Left lung (tissue), 10 donors: Measurements from ENCODE around the gene SNAI3. TPM values are rescaled to one million over a fixed set of nuclear protein-coding genes. Genes with fewer than 3 reads are reported as not detected.

Experiments
- ATAC-seq: fragments of 200-7000 bp; cut with Tn5 transposase; one replicate; pipeline ENCODE4 v1.9.1; 2020; ENCODE audit warnings: moderate library complexity
- DNase-seq, 4 donors: peaks; one replicate each; pipeline ENCODE4 v3.0.0-alpha.2; 2013 to 2020
- H3K27ac ChIP-seq, 2 donors: fragments of 200-600 bp; sonication (generic) in 1 of 2; one replicate each; pipeline versions ENCODE4 v1.5.0 to v1.8.0; 2020 to 2021
- H3K27me3 ChIP-seq, 2 donors: fragments of 200-600 bp; sonication (generic) in 1 of 2; one replicate each; pipeline versions ENCODE4 v1.5.0 to v1.8.0; 2020 to 2021
- H3K36me3 ChIP-seq, 2 donors: fragments of 200-600 bp; sonication (generic) in 1 of 2; one replicate each; pipeline versions ENCODE4 v1.5.0 to v1.8.0; 2020 to 2021
- H3K4me1 ChIP-seq, 2 donors: fragments of 200-600 bp; one replicate each; pipeline ENCODE4 v1.8.0; 2021
- H3K4me3 ChIP-seq, 2 donors: fragments of 200-600 bp; sonication (generic) in 1 of 2; one replicate each; pipeline versions ENCODE4 v1.5.0 to v1.8.0; 2020 to 2021; ENCODE audit warnings: mild to moderate bottlenecking in 1 of 2
- H3K9me3 ChIP-seq, 2 donors: fragments of 200-600 bp; sonication (generic) in 1 of 2; one replicate each; pipeline versions ENCODE4 v1.5.0 to v1.8.0; 2020 to 2021
- CTCF ChIP-seq, 2 donors: fragments of 200-600 bp; sonication (generic) in 1 of 2; IDR thresholded peaks; one replicate each; pipeline versions ENCODE4 v1.5.0 to v1.8.0; 2021; ENCODE audit warnings: antibody characterized with exemption in 2 of 2
- intact Hi-C, 2 donors: fragments of 100-400 bp; cut with DNase I; formaldehyde crosslinking; loops; one replicate each; pipeline versions ENCODE4 v1.11.2 to v1.14.2; 2022
- polyA plus RNA-seq, 6 donors: library from polyadenylated mRNA; unstranded; fragments of 120-200 nt; gene quantifications; one replicate each; pipeline ENCODE4 v1.2.1, GENCODE V29; 2013; ENCODE audit not compliant: insufficient read length in 6 of 6
- total RNA-seq, 2 donors: library from RNA; stranded (reverse); fragmentation: NEBNext Ultra II Directional; extraction: Animal tissue kit (Norgen Biotek cat#: 25700); gene quantifications; one replicate each; pipeline ENCODE4 v1.2.1, GENCODE V29; 2021
- donor health status: DM: no; HTN: yes; CAD: no.
- donor health status: DM: no; HTN: no; CAD: no.

The SNAI3 gene
- total and polyA plus RNA-seq, 8 donors = 0.86 to 2.3 (median 1.8) TPM

GRCh38 chr16:88703486-88704309 is 17.4 kb upstream of the SNAI3 start:
- Histone ChIP-seq H3K4me3 (peak overlapping the region in 1 of 2 donors; percentile 92), H3K36me3 (peaks cover 0 to 20% of the 10 kb centered on the region in 2 donors), H3K27ac (peak overlapping the region; percentile 86 to 91), H3K9me3 (no peaks in the 10 kb centered on the region), H3K27me3 (no peaks in the 10 kb centered on the region), H3K4me1 (peaks cover 43 to 86% of the 10 kb centered on the region in 2 donors)
- peak in 1 of 4 donors; percentile 76 for DNase-seq
- ATAC-seq = peak; percentile 3
- TF ChIP-seq CTCF (IDR thresholded peaks at IDR 0.05) = no peak
- intact Hi-C loops = no loop called here

DNA sequence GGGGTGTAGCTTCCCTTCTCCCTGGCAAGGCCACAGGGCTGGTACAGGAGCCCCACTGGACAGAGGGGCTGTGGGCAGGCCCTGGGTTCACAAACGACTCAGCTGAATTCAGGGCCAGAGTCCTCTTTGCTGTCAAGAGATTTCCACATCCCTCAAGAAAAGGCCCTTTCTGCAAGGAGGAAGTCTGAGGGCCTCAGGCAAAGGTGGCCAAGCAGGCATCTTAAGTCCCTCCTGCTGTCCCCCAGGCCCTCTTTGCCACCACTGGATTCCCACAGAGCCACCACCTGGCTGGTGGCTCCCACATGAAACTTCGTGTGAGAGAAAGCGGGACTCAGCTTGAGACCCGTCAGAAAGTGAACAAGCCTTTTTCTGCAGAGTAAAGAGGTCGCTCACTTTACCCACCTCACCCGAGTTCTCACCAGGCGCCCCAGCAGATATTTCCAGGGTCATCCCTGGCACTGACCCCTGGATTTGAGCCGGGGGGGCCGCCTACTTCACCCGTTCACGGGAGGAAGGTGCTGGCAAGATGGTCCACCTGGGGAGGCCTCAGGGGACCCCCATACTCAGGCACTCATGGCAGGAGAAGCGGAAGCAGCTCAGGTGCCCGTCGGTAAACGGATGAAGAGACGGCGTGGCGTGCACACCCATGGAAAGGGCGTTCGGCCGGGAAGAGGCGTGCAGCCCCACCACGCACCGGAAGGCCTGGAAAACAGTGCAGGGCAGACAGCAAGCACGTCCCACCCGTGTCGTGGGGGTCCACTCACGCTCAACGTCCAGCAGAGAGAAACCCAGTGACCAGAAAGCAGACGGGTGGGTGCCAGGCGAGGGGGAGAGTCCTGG is 16.3 kb upstream of the SNAI3 start:
- Histone ChIP-seq H3K4me3 (peak overlapping the region in 1 of 2 donors; percentile 92), H3K4me1 (peaks cover 42 to 82% of the 10 kb centered on the region in 2 donors)

GRCh38 chr16:88701581-88702370 is 15.5 kb upstream of the SNAI3 start:
- no peak for ATAC-seq
- no peak for DNase-seq
- peak overlapping the region; percentile 86 to 91 for H3K27ac ChIP-seq

More for the DNA sequence above, 16.3 kb upstream of the SNAI3 start:
- Histone ChIP-seq H3K27ac (peak overlapping the region; percentile 86 to 91), H3K9me3 (no peaks in the 10 kb centered on the region), H3K36me3 (peaks cover 0 to 32% of the 10 kb centered on the region in 2 donors), H3K27me3 (no peaks in the 10 kb centered on the region)
- intact Hi-C loops = no loop called here
- TF ChIP-seq CTCF (IDR thresholded peaks at IDR 0.05) = no peak
- ATAC-seq = no peak
- DNase-seq = no peak

More at GRCh38 chr16:88701581-88702370, 15.5 kb upstream of the SNAI3 start:
- Histone ChIP-seq H3K4me1 (peaks cover 34 to 74% of the 10 kb centered on the region in 2 donors), H3K9me3 (no peaks in the 10 kb centered on the region), H3K27me3 (no peaks in the 10 kb centered on the region), H3K36me3 (peaks cover 0 to 40% of the 10 kb centered on the region in 2 donors), H3K4me3 (peak overlapping the region in 1 of 2 donors; percentile 92)
- TF ChIP-seq CTCF (IDR thresholded peaks at IDR 0.05) = no peak
- intact Hi-C loops = no loop called here
